B cell (primary cell): ENCODE measurements around the gene CNGA2.

Experiments used
- EZH2 ChIP-seq: IDR thresholded peaks from 2 replicates; pipeline ENCODE4 v1.6.1; 2012; ENCODE audit warnings: borderline replicate concordance, low read depth, mild to moderate bottlenecking, moderate library complexity, low read length; ENCODE audit not compliant: insufficient read depth, poor library complexity, severe bottlenecking
- TF ChIP-seq, protein P1 (sequence below): fragments of 200-600 bp; IDR thresholded peaks from one replicate; pipeline ENCODE4 v1.8.0; 2022; ENCODE audit warnings: antibody characterized with exemption, mild to moderate bottlenecking

DNA sequence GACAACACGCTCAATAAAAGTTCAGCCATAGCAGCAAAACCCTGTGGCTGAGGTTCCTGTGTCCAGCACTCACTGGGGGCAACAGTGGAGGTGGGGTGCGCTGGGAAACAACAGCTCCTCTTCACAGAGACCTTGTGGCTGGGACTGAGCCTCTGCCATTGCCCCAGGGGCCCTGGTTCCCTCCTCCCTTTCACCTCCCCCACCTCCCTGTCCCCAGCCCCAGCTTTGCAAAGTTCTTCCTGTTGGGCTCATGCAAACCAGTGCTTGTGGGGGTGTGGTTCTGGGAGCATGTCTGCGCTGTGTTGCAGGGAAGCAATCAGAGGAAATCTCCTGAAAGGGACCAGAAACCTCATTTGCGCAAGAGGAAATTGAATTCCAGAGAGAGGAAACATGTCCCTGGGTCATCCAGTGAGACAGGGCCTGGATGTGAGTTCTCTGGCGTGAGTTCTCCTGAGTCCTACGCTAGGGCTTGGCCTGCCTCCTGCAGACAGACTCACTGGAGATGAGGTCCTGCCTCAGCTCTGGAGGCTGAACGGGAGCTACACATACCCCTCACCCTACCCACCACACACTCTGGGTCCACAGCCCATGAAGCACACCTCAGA, 11.3 kb upstream of the CNGA2 start:
- TF ChIP-seq, protein P1, sequence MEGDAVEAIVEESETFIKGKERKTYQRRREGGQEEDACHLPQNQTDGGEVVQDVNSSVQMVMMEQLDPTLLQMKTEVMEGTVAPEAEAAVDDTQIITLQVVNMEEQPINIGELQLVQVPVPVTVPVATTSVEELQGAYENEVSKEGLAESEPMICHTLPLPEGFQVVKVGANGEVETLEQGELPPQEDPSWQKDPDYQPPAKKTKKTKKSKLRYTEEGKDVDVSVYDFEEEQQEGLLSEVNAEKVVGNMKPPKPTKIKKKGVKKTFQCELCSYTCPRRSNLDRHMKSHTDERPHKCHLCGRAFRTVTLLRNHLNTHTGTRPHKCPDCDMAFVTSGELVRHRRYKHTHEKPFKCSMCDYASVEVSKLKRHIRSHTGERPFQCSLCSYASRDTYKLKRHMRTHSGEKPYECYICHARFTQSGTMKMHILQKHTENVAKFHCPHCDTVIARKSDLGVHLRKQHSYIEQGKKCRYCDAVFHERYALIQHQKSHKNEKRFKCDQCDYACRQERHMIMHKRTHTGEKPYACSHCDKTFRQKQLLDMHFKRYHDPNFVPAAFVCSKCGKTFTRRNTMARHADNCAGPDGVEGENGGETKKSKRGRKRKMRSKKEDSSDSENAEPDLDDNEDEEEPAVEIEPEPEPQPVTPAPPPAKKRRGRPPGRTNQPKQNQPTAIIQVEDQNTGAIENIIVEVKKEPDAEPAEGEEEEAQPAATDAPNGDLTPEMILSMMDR = no peak
- no peak for TF ChIP-seq EZH2
